ENCODE data around the gene TP73. TPM values are rescaled to one million over a fixed set of nuclear protein-coding genes. Genes with fewer than 3 reads are reported as not detected.

Gene TP73
- total RNA-seq, 1 experiment from 2014 or later: 6.9 TPM

DNA sequence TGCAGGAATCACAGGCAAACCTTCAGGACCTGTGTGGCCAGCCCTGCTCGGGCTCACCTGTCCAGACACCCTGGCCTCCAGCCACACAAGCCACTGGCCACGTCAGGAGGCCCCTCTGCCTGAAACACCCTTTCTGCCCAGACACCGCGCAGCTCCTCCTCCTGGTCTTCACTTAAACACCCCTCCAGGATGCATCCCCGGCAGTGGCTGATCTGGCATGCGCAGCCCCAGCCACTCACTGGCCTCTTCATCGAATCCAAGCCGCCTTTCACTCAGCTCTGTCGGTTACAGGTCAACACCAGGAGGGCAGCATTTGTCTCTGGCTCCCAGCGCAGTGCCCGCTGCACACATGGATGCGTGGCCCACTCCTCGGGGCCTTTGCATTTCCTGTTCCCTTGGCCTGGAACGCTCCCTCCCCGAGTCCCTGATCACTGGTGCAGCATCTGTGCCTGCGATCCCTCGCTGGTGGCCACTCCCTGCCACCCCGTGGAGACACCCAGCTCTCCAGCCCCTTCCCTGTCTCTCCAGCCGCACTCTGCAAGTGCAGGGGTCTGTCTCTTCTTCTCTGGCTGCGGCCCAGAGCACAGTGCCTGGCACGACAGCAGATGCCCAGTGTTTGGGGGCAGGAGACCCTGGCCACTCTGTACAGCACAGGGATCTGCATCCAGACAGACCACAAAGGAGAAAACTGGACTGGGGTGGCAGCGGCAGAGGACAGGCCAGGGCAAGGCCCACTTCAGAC is 18.1 kb upstream of the TP73 start:
- no peak for TF ChIP-seq EZH2 (IDR thresholded peaks at IDR 0.05; ENCODE audit: low read depth)
- TF ChIP-seq, protein P1, sequence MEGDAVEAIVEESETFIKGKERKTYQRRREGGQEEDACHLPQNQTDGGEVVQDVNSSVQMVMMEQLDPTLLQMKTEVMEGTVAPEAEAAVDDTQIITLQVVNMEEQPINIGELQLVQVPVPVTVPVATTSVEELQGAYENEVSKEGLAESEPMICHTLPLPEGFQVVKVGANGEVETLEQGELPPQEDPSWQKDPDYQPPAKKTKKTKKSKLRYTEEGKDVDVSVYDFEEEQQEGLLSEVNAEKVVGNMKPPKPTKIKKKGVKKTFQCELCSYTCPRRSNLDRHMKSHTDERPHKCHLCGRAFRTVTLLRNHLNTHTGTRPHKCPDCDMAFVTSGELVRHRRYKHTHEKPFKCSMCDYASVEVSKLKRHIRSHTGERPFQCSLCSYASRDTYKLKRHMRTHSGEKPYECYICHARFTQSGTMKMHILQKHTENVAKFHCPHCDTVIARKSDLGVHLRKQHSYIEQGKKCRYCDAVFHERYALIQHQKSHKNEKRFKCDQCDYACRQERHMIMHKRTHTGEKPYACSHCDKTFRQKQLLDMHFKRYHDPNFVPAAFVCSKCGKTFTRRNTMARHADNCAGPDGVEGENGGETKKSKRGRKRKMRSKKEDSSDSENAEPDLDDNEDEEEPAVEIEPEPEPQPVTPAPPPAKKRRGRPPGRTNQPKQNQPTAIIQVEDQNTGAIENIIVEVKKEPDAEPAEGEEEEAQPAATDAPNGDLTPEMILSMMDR (conservative IDR thresholded peaks at IDR 0.05): no peak
- H3K9me2 ChIP-seq (ENCODE audit: insufficient read depth): no peaks in the 10 kb centered on the region
- H3K9me3 ChIP-seq (ENCODE audit: insufficient read depth, low read depth): no peaks in the 10 kb centered on the region
- ChIA-PET POLR2A (ENCODE audit: unreplicated experiment) (no interaction called here), CTCF (no interaction called here)
- no peaks in the 10 kb centered on the region; the same call in 1 of the 2 replicates for H3K4me1 ChIP-seq (replicated peaks; ENCODE audit: insufficient read depth)
- 0 out of 2 replicates have a peak, but pooled peaks cover 5% of the 10 kb centered on the region for H3F3A ChIP-seq (ENCODE audit: insufficient read depth, low read depth)
- H2AFZ ChIP-seq: no peak overlapping the region
- DNase-seq: no peak
- intact Hi-C loops (cut with micrococcal nuclease; ENCODE audit: unreplicated experiment): no loop called here
- H3K4me3 ChIP-seq: no peak overlapping the region
- BruUV-seq (replicated peaks): no TSS peak
- H3K36me3 ChIP-seq (ENCODE audit: low read depth): no peaks in the 10 kb centered on the region
- H3K4me2 ChIP-seq: no peak overlapping the region
- H3K27me3 ChIP-seq (ENCODE audit: insufficient read depth, low read depth): no peaks in the 10 kb centered on the region
- no peak overlapping the region for H3K27ac ChIP-seq
- H4K20me1 ChIP-seq (ENCODE audit: insufficient read depth): peaks cover 3% of the 10 kb centered on the region; the same call in 1 of the 2 replicates
- no peaks in the 10 kb centered on the region for H3K79me2 ChIP-seq (ENCODE audit: low read depth)

DNA sequence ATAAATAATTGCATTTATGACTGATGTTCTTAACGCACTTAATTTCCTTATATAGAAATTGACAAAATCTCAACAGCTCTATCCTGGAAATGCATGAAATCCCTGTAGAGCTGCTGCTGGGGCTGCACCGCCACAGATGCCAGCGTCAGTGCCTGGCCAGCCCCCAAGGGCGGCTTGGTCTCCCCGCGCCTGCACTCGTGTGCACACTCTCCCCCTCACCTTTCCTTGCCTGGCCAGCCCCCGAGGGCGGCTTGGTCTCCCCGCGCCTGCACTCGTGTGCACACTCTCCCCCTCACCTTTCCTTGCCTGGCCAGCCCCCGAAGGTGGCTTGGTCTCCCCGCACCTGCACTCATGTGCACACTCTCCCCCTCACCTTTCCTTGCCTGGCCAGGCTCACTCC is 16.2 kb upstream of the TP73 start:
- H4K20me1 ChIP-seq (ENCODE audit: insufficient read depth): no peaks in the 10 kb centered on the region
- no peaks in the 10 kb centered on the region for H3K36me3 ChIP-seq (ENCODE audit: low read depth)
- no peak overlapping the region for H3K27ac ChIP-seq
- no peaks in the 10 kb centered on the region; the same call in 1 of the 2 replicates for H3K4me1 ChIP-seq (replicated peaks; ENCODE audit: insufficient read depth)
- no TSS peak for BruUV-seq (replicated peaks)
- no peaks in the 10 kb centered on the region for H3K9me2 ChIP-seq (ENCODE audit: insufficient read depth)
- TF ChIP-seq, protein P1 (conservative IDR thresholded peaks at IDR 0.05): no peak
- no peak for TF ChIP-seq EZH2 (IDR thresholded peaks at IDR 0.05; ENCODE audit: low read depth)
- H3K27me3 ChIP-seq (ENCODE audit: insufficient read depth, low read depth): no peaks in the 10 kb centered on the region
- no peak overlapping the region for H3K4me2 ChIP-seq
- no peak overlapping the region for H3K4me3 ChIP-seq
- POLR2A ChIA-PET (ENCODE audit: unreplicated experiment): no interaction called here
- H3F3A ChIP-seq (ENCODE audit: insufficient read depth, low read depth): 0 out of 2 replicates have a peak, but pooled peaks cover 5% of the 10 kb centered on the region
- no peaks in the 10 kb centered on the region for H3K79me2 ChIP-seq (ENCODE audit: low read depth)
- H2AFZ ChIP-seq: no peak overlapping the region
- no peaks in the 10 kb centered on the region for H3K9me3 ChIP-seq (ENCODE audit: insufficient read depth, low read depth)
- intact Hi-C loops (cut with micrococcal nuclease; ENCODE audit: unreplicated experiment): no loop called here
- no peak for DNase-seq
- CTCF ChIA-PET: no interaction called here

DNA sequence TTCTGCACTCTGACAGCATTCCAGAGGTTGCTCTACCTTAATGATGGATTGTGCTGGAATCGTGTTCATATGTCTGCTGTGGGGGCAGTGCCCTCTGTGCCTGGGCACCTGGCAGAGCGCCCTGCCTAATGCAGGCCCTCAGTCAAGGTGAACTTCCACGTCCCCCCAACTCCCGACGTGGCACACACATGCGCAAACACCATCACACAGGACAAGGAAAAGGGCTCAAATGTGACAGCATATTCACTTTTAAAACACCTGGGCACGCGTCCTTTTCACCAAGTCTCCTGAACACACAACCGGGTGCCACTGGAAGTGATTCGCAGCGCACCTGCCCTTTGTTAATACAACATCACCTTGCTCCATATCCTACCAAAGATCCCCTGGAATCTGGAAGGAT is 15.8 kb upstream of the TP73 start:
- TF ChIP-seq, protein P1 (conservative IDR thresholded peaks at IDR 0.05): no peak
- no peak for TF ChIP-seq EZH2 (IDR thresholded peaks at IDR 0.05; ENCODE audit: low read depth)
- intact Hi-C loops (cut with micrococcal nuclease; ENCODE audit: unreplicated experiment): no loop called here
- H3K36me3 ChIP-seq (ENCODE audit: low read depth): no peaks in the 10 kb centered on the region
- CTCF ChIA-PET: no interaction called here
- H3K9me3 ChIP-seq (ENCODE audit: insufficient read depth, low read depth): no peaks in the 10 kb centered on the region
- H3K4me1 ChIP-seq (replicated peaks; ENCODE audit: insufficient read depth): no peaks in the 10 kb centered on the region; the same call in 1 of the 2 replicates
- no peak overlapping the region for H2AFZ ChIP-seq
- BruUV-seq (replicated peaks): no TSS peak
- no peaks in the 10 kb centered on the region for H3K79me2 ChIP-seq (ENCODE audit: low read depth)
- POLR2A ChIA-PET (ENCODE audit: unreplicated experiment): no interaction called here
- no peak for DNase-seq
- H4K20me1 ChIP-seq (ENCODE audit: insufficient read depth): no peaks in the 10 kb centered on the region
- no peaks in the 10 kb centered on the region for H3K9me2 ChIP-seq (ENCODE audit: insufficient read depth)
- H3K27ac ChIP-seq: no peak overlapping the region
- H3K4me3 ChIP-seq: no peak overlapping the region
- no peaks in the 10 kb centered on the region for H3K27me3 ChIP-seq (ENCODE audit: insufficient read depth, low read depth)
- H3K4me2 ChIP-seq: no peak overlapping the region
- 0 out of 2 replicates have a peak, but pooled peaks cover 5% of the 10 kb centered on the region for H3F3A ChIP-seq (ENCODE audit: insufficient read depth, low read depth)
